ENCODE measurements around the gene GLG1.
"Not testable (repeated sequence)": the region's sequence is repeated elsewhere in the genome, so short reads cannot be mapped to it uniquely, and the experiment has no call there.

GLG1 gene

GRCh38 chr16:74412138-74412774, 194.7 kb downstream of the GLG1 start:
- in situ Hi-C loops (cut with MboI; ENCODE audit: low sequenced_read_pairs); H3K27me3 ChIP-seq (ENCODE audit: low read depth); H3K36me3 ChIP-seq (replicated peaks); H3K9me3 ChIP-seq; H3K4me1 ChIP-seq; H3K4me3 ChIP-seq: not testable (repeated sequence)
- peak in 1 of 2 experiments; percentile 4 for DNase-seq (ENCODE audit: low spot score in 2 of 2)

GRCh38 chr16:74410981-74411380, 195.9 kb downstream of the GLG1 start:
- H3K9me3 ChIP-seq; in situ Hi-C loops (cut with MboI; ENCODE audit: low sequenced_read_pairs); H3K4me3 ChIP-seq; H3K4me1 ChIP-seq; H3K36me3 ChIP-seq (replicated peaks); H3K27me3 ChIP-seq (ENCODE audit: low read depth); DNase-seq (ENCODE audit: low spot score in 2 of 2): not testable (repeated sequence)

GRCh38 chr16:74410057-74410957, 196.6 kb downstream of the GLG1 start:
- in situ Hi-C loops (cut with MboI; ENCODE audit: low sequenced_read_pairs); H3K27me3 ChIP-seq (ENCODE audit: low read depth); DNase-seq (ENCODE audit: low spot score in 2 of 2); H3K4me1 ChIP-seq; H3K4me3 ChIP-seq; H3K9me3 ChIP-seq; H3K36me3 ChIP-seq (replicated peaks): not testable (repeated sequence)

- DNase-seq (ENCODE audit: low spot score in 2 of 2); H3K4me1 ChIP-seq: not testable (repeated sequence)
These were observed 197.5 kb downstream of the GLG1 start for GRCh38 chr16:74409185-74409981.

GRCh38 chr16:74407362-74407705, 199.6 kb downstream of the GLG1 start:
- in situ Hi-C loops (cut with MboI; ENCODE audit: low sequenced_read_pairs), result not testable (repeated sequence)

More at GRCh38 chr16:74409185-74409981, 197.5 kb downstream of the GLG1 start:
- H3K4me3 ChIP-seq; in situ Hi-C loops (cut with MboI; ENCODE audit: low sequenced_read_pairs); H3K36me3 ChIP-seq (replicated peaks); H3K9me3 ChIP-seq; H3K27me3 ChIP-seq (ENCODE audit: low read depth): not testable (repeated sequence)

GRCh38 chr16:74406600-74407361, 200.1 kb downstream of the GLG1 start:
- DNase-seq (ENCODE audit: low spot score in 2 of 2); H3K36me3 ChIP-seq (replicated peaks); H3K4me3 ChIP-seq; H3K4me1 ChIP-seq; H3K9me3 ChIP-seq; in situ Hi-C loops (cut with MboI; ENCODE audit: low sequenced_read_pairs); H3K27me3 ChIP-seq (ENCODE audit: low read depth): not testable (repeated sequence)

More at GRCh38 chr16:74407362-74407705, 199.6 kb downstream of the GLG1 start:
- not testable (repeated sequence) for H3K4me1 ChIP-seq; H3K36me3 ChIP-seq (replicated peaks); DNase-seq (ENCODE audit: low spot score in 2 of 2); H3K4me3 ChIP-seq; H3K27me3 ChIP-seq (ENCODE audit: low read depth); H3K9me3 ChIP-seq

GRCh38 chr16:74404148-74404933, 202.6 kb downstream of the GLG1 start:
- DNase-seq (ENCODE audit: low spot score in 2 of 2); H3K36me3 ChIP-seq (replicated peaks); H3K4me1 ChIP-seq; H3K4me3 ChIP-seq; H3K9me3 ChIP-seq; in situ Hi-C loops (cut with MboI; ENCODE audit: low sequenced_read_pairs); H3K27me3 ChIP-seq (ENCODE audit: low read depth): not testable (repeated sequence)

GRCh38 chr16:74400238-74400637, 206.7 kb downstream of the GLG1 start:
- in situ Hi-C loops (cut with MboI; ENCODE audit: low sequenced_read_pairs); H3K9me3 ChIP-seq; H3K36me3 ChIP-seq (replicated peaks); H3K27me3 ChIP-seq (ENCODE audit: low read depth); H3K4me1 ChIP-seq; H3K4me3 ChIP-seq: not testable (repeated sequence)
- peak in 1 of 2 experiments; percentile 4 for DNase-seq (ENCODE audit: low spot score in 2 of 2)

- DNase-seq (ENCODE audit: low spot score in 2 of 2), result peak in 1 of 2 experiments; percentile 6
- H3K9me3 ChIP-seq; H3K36me3 ChIP-seq (replicated peaks); H3K27me3 ChIP-seq (ENCODE audit: low read depth); H3K4me3 ChIP-seq; H3K4me1 ChIP-seq; in situ Hi-C loops (cut with MboI; ENCODE audit: low sequenced_read_pairs): not testable (repeated sequence)
These were observed 208.6 kb downstream of the GLG1 start for GRCh38 chr16:74398212-74398895.
